TTC549 (cell line): Measurements from ENCODE around the gene ASIP.
"Not testable (repeated sequence)": the region's sequence is repeated elsewhere in the genome, so short reads cannot be mapped to it uniquely, and the experiment has no call there.

Source experiments
- FAIRE-seq: peaks from 2 replicates; lab custom pipeline; 2012; peaks lifted over from hg19 to GRCh38; lab: Jason Lieb, UNC

ASIP gene

GRCh38 chr20:34290471-34290870 lies 49.2 kb downstream of the ASIP start:
- no peak for FAIRE-seq

DNA sequence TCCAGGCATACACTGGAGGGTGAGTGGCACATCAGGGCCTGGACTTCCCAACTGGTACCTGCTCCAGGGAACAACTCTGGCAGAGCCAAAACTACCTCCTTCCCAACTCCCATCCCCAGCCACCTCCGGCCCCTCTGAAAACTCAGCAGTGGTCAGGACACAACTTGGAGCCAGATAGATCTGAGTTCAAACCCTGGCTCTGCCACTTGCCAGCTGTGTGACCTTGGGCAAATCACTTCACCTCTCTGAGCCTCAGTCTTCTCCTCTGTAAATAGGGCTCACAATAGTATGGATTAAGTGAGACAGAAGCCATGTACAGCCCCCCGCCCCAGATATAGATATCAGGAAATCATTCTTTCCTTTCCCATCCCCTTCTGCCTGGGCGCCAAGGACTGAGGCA lies 51.3 kb downstream of the ASIP start:
- FAIRE-seq: no peak

- FAIRE-seq: no peak
Observed at GRCh38 chr20:34293119-34293518, 51.9 kb downstream of the ASIP start.

- FAIRE-seq: no peak
Observed at GRCh38 chr20:34293589-34293988, 52.4 kb downstream of the ASIP start.

- FAIRE-seq: no peak
Observed at GRCh38 chr20:34294563-34294962, 53.3 kb downstream of the ASIP start.

DNA sequence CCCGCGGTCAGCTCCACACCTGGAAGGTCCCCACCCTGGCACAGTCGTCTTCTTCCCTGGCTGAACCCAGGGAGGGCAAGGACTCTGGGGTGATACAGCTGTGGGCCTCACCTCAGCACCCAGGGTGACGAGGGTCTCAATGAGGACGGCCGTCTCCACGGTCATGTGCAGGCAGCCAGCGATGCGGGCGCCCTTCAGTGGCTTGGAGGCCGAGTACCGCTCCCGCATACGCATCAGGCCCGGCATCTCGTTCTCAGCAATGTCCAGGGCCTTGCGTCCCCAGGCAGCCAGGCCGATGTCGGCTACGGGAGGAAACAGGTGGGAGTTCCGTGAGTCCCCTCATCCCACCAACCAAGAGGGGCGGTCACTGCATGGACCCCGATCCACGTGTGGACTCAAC lies 54.1 kb downstream of the ASIP start:
- FAIRE-seq: no peak

DNA sequence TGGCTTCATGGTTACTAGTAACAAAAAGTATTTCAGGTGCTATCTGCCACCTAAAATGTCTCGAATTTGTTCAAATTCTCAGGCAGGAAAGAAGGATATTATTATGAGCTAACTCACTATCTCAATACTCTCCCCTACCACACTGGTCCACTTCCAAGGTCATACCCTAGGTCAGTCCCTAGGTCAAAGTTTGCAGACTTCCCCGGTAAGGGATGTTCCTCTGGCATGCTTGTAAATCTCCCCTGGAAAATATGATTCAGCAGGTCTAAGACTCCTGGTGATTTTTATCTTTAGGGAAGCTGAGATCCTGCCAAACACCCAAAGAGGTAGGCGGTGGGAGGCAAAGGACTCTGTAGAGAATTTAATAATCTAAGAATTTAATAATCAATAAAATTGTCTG lies 55.2 kb downstream of the ASIP start:
- FAIRE-seq: no peak

DNA sequence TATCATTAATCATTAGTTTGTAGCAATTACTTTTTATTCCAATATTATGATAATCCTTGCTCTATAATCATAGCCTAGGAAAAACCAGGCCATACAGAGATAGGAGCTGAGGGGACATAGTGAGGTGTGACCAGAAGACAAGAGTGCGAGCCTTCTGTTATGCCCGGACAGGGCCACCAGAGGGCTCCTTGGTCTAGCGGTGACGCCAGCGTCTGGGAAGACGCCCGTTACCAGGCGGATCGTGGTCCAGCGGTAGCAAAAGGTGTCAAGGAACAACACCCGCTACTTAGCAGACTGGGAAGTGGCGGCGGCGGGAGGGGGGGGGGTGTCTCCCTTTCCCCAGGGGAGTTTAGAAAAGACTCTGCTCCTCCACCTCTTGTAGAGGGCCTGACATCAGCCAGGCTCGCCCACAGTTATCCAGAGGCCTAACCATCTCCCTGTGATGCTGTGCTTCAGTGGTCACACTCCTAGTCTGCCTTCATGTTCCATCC lies 57.1 kb downstream of the ASIP start:
- FAIRE-seq: not testable (repeated sequence)

DNA sequence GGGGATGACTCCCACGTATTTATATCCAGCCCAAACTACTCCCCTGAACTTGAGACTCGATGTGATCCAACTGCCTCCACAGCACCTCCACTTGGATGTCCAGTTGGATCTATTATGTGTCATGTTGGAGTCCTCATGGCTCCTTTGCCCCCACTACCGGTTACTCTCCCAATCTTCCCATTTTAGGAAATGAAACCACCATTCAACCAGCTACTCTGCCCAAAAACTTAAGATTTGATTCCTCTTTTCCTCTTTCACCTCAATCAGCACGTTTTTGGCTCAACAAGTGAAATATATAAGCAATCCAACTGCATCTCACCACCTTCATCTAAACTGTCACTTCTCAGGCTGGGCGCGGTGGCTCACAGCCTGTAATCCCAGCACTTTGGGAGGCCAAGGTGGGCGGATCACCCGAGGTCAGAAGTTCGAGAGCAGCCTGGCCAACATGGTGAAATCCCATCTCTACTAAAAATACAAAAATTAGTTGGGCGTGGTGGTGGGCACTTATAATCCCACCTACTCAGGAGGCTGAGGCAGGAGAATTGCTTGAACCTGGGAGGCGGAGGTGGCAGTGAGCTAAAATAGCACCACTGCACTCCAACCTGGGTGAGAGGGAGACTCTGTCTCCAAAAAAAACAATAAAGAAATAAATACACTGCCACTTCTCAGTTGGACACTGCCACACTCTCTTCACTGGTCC lies 58.5 kb downstream of the ASIP start:
- no peak for FAIRE-seq

GRCh38 chr20:34300256-34300806 lies 59.1 kb downstream of the ASIP start:
- FAIRE-seq: no peak

DNA sequence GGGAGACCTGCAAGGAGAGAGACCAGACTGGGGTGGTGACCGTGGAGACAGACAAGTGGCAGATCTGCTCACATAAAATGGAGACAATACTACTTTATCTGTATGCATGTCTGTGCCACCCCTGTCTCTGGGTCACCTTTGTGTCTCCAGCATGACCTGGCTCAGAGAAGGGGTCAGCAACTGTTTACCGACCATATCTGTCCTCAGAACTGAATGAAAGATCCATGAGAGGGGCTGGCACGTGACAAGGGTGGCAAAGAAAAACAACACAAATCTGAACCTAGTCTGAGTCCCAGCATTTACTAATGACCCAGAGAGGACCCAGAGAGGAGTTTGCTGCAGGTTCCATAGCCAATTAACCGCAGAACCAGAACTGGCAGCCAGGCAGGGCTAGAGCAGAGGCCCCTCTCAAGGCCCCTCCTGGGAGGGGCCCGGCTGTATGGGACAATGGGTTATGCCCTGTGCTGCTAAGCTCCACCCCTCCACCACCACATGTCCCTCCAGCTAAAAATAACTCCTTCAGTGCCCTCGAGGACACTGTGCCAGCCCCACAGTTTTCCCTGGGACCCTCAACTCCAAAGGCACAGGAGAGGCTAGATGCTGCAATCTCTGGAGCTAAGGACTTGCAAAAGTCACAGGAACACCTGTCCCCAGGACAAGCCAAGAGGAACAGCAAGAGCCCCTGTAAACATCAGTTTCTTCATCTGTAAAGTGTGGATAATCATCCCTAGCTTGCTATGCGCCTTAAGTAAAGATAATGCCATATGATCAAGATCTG lies 59.8 kb downstream of the ASIP start:
- FAIRE-seq: no peak

DNA sequence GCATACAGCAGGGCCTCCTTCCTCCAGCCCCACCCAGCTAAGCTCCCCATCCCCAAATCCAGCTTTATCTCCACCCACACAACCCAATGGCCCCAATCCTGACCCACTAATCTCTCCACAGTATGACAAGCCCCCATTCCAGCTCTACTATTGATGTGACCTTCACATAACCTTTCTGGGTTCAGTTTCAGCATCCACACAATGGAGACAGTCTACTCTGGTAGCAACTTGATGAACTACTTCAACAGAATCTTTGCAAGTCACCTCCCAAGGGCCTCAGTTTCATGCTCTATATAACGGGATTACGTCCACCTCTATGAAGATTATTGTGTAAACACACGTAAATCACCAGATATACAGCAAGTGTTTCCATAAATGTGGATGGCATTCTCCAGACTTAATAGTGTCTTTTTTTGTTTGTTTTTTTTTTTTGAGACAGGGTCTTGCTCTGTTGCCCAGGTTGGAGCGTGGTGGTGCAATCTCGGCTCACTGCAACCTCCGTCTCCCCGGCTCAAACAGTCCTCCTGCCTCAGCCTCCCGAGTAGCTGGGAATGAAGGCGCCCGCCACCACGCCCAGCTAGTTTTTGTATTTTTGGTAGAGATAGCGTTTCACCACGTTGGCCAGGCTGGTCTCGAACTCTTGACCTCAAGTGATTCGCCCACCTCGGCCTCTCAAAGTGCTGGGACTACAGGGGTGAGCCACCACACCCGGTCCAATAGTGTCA lies 60.5 kb downstream of the ASIP start:
- no peak for FAIRE-seq

- no peak for FAIRE-seq
Observed at GRCh38 chr20:34302312-34302722, 61.1 kb downstream of the ASIP start.

GRCh38 chr20:34302723-34303533 lies 61.7 kb downstream of the ASIP start, which contains the start of gene AHCY:
Gene AHCY (minus strand): TSS chr20:34303355. CDS start chr20:34303270, 85 bp downstream.
- FAIRE-seq: no peak

DNA sequence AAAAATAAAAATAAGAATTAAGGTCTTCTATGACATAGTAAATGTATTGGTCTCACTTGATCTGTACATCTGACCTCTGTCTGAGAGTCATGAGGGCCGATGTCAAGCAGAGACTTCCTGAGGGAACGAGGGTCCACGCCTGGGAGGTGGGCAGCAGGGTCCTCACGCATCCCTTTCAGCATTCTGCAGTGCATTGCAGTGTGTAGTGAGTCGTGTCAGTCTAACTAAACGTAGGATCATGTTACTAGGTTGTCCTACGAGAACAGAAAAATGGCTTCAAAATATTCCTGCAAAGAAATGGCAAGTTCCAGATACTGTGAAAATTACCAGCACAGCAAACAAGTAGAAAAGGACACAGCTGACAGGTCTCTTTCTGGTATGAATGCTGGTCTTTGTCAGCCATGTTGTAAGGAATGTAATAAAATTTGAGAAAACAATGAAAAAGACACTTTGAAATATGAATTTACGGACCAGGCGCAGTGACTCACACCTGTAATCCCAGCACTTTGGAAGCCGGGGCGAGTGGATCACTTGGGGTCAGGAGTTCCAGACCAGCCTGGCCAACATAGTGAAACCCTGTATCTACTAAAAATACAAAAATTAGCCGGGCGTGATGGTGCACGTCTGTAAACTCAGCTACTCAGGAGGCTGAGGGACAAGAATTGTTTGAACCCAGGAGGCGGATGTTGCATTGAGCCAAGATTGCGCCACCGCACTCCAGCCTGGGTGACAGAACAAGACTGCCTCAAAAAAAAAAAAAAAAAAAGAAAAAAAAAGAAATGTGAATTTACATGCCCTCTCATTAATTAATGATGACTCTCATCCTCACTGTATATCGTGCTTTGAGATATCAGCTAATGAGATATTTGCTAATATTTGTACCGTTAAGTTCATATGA lies 64.4 kb downstream of the ASIP start:
- FAIRE-seq: no peak

- no peak for FAIRE-seq
Observed at GRCh38 chr20:34309691-34310090, 68.5 kb downstream of the ASIP start.

DNA sequence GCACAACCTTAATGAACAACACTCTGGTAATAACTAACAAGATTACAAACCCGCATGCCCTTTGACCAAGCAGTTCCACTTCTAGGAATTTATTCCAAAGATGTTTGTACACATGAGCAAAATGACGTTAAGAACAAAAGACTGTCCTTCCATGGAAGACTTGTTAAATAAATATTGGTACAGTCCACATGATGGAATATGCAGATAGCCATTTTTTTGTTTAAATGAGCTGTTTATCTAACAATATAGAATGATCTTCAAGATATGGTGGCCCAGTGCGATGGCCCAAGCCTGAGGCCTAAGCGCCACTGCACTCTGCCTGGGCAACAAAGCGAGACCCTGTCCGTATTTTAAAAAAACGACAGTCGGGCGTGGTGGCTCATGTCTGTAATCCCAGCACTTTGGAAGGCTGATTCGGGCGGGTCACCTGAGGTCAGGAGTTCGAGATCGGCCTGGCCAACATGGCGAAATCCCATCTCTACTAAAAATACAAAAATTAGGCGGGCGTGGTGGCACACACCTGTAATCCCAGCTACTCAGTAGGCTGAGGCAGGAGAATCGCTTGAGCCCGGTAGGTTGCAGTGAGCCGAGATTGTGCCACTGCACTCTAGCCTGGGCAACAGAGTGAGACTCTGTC lies 69.4 kb downstream of the ASIP start:
- no peak for FAIRE-seq

- FAIRE-seq: no peak
Observed at GRCh38 chr20:34311118-34312023, 70.1 kb downstream of the ASIP start.

DNA sequence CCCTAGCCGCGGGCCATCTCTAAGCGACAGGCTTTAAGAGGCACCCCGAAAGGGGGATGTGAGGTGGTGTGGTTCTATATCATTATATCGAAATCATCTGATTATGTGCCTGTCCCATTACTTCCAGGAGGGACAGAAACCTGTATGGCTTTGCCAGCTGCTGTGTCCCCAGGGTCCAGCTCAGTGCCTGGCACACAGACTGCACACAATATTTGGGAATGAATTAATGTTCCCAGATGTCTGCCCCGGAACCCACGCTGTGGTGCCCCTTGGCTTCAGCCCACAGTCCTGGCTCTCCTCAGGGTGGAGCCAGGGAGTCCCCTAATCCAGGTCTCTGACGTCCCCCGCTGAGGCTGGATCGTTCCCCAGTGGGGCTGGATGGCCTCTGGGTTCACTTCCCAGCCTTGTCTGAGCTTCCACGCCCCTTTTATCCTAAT lies 70.8 kb downstream of the ASIP start:
- no peak for FAIRE-seq
